Amniotic stem cell (primary cell): ENCODE data around the gene CDC42BPB.
"Not testable (repeated sequence)": the region's sequence is repeated elsewhere in the genome, so short reads cannot be mapped to it uniquely, and the experiment has no call there.

Experiments used
- DNase-seq: peaks from one replicate; lab custom pipeline; 2025; lab: John Stamatoyannopoulos, UW

The CDC42BPB gene

DNA sequence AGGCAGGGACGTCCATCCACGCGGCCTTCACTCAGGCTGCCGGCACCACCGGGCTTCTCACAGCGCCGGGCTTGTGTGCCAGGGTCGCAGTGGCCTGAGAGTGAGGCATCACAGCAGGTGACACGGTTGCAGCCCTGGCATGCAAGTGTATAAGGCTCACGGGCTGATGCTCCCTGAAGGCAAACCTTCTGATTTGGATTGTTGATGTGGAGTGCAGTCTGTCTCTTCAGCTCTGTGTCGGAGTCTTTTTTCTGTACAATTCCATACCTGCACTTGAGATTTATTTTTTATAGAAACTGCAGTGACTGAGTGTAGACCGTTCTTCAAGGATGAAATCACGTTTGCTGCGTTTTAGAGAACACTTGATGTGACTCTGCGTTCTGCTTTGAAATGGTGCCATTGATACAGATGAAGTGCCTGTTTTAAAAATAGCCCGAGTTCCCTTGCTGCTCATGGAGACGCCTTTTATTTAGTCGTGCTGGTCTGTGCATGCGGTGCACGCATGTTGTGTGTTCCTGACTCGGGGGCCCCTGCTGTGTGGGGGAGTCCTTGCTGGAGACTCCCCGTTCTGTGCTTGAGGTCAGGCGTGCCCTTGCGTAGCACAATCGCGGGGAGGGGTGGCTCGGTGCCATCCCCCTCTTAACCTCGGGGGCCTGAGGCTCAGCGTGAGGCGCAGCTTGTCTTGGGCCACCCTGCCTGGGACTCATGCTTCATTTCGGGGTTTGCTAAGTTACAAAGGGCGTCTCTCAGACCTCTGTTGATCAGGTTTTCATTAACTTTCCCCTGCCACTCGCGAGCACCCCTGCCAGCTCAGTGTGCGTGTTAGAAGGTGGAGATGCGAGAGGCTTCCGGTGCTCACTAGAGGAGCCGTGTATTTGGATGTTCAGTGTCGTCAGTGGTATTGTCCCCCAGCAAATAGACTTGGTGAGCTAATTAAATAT lies 156.4 kb downstream of the CDC42BPB start:
- DNase-seq, result no peak

DNA sequence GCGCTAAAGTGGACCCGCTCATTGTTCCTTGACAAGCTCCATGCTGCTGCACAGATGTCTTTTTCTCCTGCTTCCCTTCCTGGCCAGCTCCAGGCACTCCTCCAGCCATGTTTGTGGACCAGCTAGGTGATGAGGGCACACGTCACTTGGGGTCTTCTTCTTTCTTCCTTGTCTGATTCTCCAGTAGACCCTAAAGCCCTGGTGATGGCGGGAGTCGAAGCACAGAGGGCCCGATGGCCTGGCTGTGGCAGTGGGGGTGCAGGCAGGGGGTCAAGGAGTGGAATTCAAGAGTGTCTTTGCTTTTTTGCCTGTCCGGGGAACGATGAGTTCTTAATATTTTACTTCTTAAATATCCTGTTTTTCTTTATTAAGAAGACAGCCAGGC lies 157.8 kb downstream of the CDC42BPB start:
- no peak for DNase-seq

DNA sequence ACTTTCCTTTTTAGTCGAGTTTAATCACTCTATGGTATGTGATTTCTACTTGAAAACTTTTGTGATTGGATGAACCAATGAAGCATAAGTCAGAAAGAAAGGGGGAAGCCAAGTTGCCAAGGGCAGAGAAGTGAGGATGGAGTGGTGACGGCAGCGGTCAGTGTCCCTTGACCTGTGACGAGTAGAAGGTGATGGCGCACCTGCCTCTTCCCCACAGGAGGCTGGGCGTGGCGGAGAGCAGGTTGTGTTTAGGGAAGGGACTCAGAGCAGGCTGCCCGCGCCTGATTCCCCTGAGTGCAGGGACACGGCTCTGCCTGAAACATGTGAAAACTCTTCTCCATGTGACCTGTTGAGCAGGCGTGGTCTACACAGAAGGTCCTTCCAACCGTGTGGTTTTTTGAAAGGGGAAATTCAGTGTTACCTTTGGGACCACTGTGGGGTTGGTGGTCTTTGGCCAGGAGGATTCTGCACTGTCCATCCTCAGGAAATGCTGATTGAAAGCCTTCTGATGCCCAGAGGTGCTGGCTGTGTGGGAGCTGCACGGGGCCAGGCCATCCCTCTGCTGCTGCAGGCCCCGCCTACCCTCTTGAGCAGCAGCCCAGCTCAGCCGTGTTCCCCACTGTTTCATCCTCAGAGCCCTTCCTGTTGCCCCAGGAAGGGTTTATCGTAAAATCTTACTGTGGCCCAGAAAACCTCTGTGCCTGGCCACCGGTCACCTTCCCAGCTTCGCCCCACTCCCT lies 158.4 kb downstream of the CDC42BPB start:
- DNase-seq, result no peak

DNA sequence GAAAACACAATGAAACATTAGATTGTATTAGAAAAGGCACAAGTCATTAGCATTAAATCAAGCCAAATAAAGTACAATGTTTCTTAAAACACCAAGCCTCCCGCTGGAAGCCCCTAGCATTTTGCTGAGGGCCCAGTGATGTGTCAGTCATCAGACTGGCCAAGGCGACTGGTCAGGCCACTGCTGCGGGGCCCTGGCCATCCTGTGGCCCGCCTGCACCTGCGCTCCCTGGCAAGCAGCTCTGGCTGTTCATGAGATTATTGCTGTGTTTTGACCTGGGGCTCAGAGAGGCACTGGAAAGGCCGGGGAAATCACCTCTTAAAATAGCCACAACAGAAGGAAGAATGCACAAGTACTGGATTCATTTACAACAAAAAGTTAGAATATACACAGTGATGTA lies 159.1 kb downstream of the CDC42BPB start:
- DNase-seq, result no peak

DNA sequence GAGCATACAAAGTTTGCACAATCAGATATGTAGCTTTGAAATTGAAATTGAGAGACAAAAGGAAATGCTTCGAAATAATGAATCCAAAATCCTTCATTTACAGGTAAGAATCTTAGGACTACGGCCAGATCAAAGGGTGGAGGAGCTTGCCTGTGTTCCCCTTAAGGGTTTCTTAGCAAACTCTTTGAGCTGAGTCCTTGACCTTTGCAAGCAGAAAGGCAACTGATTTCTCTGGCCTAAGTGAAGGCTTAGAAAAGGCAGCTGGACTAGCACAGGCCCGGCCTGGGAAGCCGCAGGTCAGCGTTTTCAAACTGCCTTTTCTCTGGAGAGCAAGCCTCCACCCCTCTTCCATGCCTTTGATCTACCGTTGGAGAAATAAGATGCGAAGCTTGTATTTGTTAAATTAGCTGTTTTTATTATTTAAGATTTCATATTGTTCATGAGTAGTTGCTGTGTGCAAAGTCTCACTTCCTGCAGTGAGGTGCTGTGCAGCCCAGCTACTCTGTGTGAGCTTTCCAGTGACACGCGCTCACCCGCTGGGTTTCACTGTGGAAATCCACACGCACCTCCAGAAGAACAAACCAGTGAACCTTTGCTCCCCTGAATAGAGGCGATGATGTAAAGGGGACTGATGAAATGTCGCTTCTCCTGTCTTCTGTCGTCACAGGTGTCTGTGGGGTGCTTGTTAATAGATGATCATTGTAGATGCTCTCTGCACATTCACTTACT lies 159.9 kb downstream of the CDC42BPB start:
- no peak for DNase-seq

DNA sequence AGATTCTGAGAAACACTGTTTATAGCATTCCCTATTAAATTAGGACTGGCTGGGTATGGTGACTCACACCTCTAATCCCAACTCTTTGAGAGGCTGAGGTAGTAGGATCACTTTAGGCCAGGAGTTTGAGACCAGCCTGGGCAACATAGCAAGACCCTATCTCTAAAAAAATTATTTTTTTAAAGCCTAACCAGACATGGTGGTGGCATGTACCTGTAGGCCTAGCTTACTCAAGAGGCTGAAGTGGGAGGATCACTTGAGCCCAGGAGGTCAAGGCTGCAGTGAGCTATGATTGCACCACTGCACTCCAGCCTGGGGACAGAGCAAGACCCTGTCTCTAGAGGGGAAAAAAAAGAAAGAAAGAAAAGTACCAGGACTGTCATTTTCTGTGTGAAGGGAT lies 160.6 kb downstream of the CDC42BPB start:
- DNase-seq, result not testable (repeated sequence)

DNA sequence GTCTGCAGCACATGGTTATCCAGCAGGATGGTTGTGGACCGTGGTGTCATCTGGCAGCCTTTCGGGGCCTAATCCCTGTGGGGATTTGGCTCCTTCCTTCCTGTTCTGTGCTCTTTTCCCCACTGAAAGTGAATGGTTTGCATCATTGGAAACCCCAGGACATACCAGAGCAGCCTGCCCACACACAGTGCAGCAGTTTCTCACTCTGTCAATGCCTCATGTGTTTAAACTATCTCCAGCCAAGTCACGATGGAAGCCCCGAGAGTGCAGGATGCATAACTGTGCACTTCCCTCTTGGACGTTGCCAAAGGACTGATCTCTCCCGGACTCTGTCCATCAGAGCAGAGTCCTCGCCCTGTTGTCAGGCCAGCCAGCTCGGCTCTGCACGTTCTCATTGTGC lies 163.9 kb downstream of the CDC42BPB start:
- peak; percentile 16 for DNase-seq

DNA sequence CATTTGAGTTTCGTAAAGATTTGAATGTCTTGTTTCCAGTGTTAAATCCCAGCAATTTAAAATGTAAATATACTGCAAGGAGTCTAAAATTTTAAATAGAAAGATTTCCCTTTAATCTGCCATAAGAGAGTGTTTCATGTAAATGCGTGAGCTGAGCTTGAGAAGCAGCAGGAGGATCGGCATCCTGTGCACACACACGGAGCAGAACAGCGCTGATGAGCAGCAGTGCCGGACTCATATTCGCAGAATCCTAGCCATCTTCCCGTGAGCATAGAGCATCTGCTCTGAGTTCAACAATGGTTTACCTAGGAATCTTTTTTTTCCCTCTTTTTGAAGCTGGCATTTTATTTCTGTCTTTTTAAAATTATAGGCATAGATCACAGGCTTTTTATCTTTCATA lies 164.7 kb downstream of the CDC42BPB start:
- DNase-seq, result no peak

DNA sequence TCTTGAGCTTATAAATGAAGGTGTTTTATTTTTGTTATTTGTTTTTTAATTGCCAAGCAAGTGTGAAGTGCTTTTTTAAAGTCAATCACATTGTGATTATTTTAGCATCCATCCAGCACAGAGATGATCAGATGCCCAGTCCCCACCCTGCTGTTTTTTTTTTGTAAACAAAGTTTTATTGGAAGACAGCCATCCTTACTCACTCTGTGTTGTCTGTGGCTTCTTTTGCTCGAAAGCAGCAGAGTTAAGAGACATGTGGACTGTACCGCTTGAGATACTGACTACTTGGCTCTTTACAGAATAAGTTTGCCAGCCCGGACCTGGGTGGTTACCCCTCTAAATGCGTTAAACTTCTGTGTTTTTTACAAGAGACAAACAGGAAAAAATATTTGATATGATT lies 165.8 kb downstream of the CDC42BPB start:
- DNase-seq, result no peak

DNA sequence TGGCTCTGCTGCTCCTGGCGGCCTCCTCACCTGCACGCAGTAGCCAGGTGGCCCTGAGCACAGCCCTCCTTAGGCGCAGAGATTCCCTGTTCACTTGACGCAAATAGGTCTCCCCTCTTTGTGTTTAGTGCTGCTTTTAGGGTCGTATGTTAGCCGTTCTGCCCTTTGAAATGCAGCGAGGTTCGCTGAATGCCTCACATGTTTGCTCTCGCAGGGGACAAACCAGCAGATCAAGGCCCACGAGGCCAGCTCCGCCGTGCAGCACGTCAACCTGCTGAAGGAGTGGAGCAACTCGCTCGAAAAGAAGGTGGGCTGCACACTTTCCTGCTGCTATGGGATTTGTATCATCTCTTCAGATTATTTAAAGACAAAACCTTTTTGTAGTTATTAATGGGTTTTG lies 166.2 kb downstream of the CDC42BPB start:
- DNase-seq, result no peak

DNA sequence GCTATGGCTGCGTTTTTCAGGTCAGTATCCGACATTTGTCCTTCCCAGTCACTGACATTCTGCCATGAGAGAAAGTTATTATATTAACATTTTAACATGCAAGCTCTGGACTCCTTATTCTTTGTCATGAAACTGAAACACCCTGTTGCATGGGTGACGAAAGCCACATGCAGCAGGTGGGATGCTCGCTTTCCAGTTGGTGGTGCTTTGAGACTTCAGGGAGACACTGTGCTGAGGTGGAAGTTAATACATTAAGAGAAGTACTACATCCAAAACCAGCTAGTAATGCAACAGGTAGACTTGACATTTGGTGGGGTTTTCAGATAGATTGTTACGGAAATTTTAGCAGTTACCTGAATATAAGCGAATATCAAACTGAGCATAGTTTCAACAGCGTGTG lies 167.7 kb downstream of the CDC42BPB start:
- DNase-seq, result no peak

DNA sequence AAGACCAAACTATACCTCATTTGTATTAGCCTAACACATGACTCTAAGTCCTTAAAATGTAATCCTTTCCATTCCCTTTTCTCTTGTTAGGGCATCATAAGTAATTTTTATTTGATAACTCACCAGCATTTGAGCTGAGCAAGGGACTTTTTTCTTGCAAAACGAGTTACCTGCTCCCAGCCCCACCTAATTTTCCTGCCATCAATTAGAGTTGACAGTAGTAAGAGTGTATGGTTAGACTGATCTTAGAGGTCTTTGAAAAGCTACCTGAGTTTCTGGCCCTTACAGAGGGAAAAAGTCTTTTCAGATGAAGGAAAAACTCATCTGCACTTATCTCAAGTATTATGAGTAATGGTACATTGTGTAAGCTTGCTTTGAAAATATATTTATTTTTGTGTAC lies 168.6 kb downstream of the CDC42BPB start:
- no peak for DNase-seq

DNA sequence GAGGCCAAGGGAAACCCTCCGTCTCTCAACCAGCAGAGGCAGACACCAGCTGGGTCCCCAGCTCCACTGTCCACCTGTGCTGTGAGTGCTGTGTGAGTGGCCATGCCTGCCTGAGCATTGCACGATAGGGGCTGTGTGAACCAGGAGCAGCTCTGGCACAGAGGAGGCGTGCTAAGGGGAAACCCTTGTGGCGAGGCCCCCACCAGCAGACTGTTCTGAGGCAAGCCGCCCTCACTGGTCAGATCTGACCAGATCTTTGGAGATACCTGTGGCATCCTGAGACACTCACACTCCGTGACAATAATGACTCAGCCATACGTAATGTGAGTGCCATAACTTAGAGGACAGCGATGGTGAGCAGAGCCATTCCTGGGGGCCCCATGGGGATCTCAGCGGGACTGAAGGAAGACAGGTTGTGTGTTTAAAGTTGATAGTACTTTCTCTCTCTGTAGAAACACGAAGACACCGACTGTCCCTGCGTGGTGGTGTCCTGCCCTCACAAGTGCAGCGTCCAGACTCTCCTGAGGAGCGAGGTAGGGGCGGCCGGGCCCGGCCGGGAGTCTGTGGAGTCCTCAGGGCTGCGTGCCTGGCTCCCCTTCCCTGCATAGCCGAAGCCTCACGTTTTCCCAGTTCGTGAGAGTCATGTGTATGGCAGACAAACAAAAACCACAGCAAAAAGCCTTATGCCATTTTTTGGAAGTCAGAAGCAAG lies 171.5 kb downstream of the CDC42BPB start:
- no peak for DNase-seq

DNA sequence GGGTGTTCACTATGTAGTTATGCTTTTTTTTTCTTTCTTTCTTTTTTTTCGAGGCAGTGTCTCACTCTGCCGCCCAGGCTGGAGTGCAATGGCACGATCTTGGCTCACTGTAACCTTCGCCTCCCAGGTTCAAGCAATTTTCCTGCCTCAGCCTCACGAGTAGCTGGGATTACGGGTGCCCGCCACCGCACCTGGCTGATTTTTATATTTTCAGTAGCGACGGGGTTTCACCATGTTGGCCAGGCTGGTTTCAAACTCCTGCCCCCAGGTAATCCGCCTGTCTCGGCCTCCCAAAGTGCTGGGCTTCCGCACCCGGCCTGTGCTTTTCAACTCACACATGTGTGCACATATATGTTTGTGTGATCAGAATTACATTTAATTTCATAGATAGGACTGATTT lies 173.8 kb downstream of the CDC42BPB start:
- no peak for DNase-seq

DNA sequence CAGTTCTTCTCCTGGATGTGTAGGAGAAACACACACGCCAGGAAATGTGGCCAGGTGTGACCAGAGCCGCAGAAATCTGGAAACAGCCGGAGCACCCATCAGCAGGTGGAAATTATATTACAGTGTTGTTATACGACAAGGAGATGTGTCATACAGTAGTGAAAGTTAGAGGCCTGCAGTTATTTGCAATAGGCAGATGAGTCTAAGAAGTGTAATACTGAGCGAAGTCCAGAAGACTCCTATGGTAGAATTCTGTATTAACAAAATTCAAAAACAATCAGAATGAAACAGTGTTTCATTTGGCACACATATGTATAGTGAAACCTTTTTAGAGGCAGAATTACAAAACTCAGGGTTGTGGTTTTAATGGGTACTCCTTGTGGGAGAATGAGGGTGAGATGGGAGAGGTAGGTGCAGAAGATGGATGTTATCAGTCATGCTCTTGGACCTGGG lies 174.2 kb downstream of the CDC42BPB start:
- DNase-seq, result no peak
